ENCODE results near the gene MYL7.

- TF ChIP-seq CTCF (IDR thresholded peaks at IDR 0.05) (no peak), POLR2A (IDR thresholded peaks at IDR 0.05) (no peak)
Observed at GRCh38 chr7:44149571-44150465, 8.7 kb upstream of the MYL7 start.

Data from tibial nerve (tissue), 3 donors.